H9 (cell line): Measurements from ENCODE around the gene PKNOX2. TPM values are rescaled to one million over a fixed set of nuclear protein-coding genes. Genes with fewer than 3 reads are reported as not detected.

Experiments
- DNase-seq: peaks from one replicate; pipeline ENCODE4 v3.0.0-alpha.2; 2017
- H2AFZ ChIP-seq: one replicate; pipeline ENCODE4 v1.6.1; 2013; ENCODE audit warnings: mild to moderate bottlenecking, low read length, control low read depth, moderate library complexity
- H2AK5ac ChIP-seq: 2 replicates; pipeline ENCODE4 v1.6.1; 2013; ENCODE audit warnings: low read length, control low read depth, mixed read lengths; ENCODE audit not compliant: insufficient read length
- H2BK120ac ChIP-seq: one replicate; pipeline ENCODE4 v1.6.1; 2013; ENCODE audit warnings: low read depth, mild to moderate bottlenecking, low read length, control low read depth, inconsistent platforms; ENCODE audit not compliant: poor library complexity, severe bottlenecking
- H2BK12ac ChIP-seq: 2 replicates; pipeline ENCODE4 v1.6.1; 2013; ENCODE audit warnings: low read length, control low read depth, mixed read lengths, low read depth; ENCODE audit not compliant: insufficient read length
- H2BK15ac ChIP-seq: 2 replicates; pipeline ENCODE4 v1.6.1; 2013; ENCODE audit warnings: low read depth, low read length, control low read depth
- H2BK20ac ChIP-seq: one replicate; pipeline ENCODE4 v1.6.1; 2013; ENCODE audit warnings: low read depth, mild to moderate bottlenecking, low read length, control low read depth, inconsistent platforms; ENCODE audit not compliant: poor library complexity, severe bottlenecking
- H2BK5ac ChIP-seq: 2 replicates; pipeline ENCODE4 v1.6.1; 2013; ENCODE audit warnings: low read length, control low read depth, mixed read lengths; ENCODE audit not compliant: insufficient read length
- H3K14ac ChIP-seq: 2 replicates; pipeline ENCODE4 v1.6.1; 2013; ENCODE audit warnings: low read length, control low read depth; ENCODE audit not compliant: insufficient read depth
- H3K18ac ChIP-seq: 2 replicates; pipeline ENCODE4 v1.6.1; 2013; ENCODE audit warnings: low read depth, mild to moderate bottlenecking, mixed read lengths, low read length, control low read depth; ENCODE audit not compliant: insufficient read length
- H3K23ac ChIP-seq: 2 replicates; pipeline ENCODE4 v1.6.1; 2013; ENCODE audit warnings: low read length, control low read depth, mixed read lengths, low read depth; ENCODE audit not compliant: insufficient read length
- H3K23me2 ChIP-seq: 2 replicates; pipeline ENCODE4 v1.6.1; 2013; ENCODE audit warnings: low read depth, mild to moderate bottlenecking, mixed read lengths, low read length, control low read depth; ENCODE audit not compliant: insufficient read length, poor library complexity, severe bottlenecking
- H3K27ac ChIP-seq: 2 replicates; pipeline ENCODE4 v1.5.1; 2013; ENCODE audit warnings: low read length, control low read depth, mixed read lengths, low read depth; ENCODE audit not compliant: insufficient read length
- H3K27me3 ChIP-seq: 2 replicates; pipeline ENCODE4 v1.6.1; 2013; ENCODE audit warnings: low read length, control low read depth, inconsistent platforms; ENCODE audit not compliant: insufficient read depth
- H3K4ac ChIP-seq: 2 replicates; pipeline ENCODE4 v1.6.1; 2013; ENCODE audit warnings: low read depth, mild to moderate bottlenecking, control low read depth, inconsistent platforms, low read length, moderate library complexity
- H3K4me1 ChIP-seq: 2 replicates; pipeline ENCODE4 v1.6.1; 2013; ENCODE audit warnings: low read length, control low read depth, inconsistent platforms; ENCODE audit not compliant: insufficient read depth
- H3K4me2 ChIP-seq: 2 replicates; pipeline ENCODE4 v1.6.1; 2013; ENCODE audit warnings: low read length, control low read depth, mixed read lengths; ENCODE audit not compliant: insufficient read length, insufficient read depth
- H3K56ac ChIP-seq: 2 replicates; pipeline ENCODE4 v1.6.1; 2013; ENCODE audit warnings: low read depth, mild to moderate bottlenecking, mixed read lengths, low read length, control low read depth; ENCODE audit not compliant: insufficient read length
- H3K79me1 ChIP-seq: 2 replicates; pipeline ENCODE4 v1.6.1; 2013; ENCODE audit warnings: low read depth, mild to moderate bottlenecking, moderate library complexity, low read length, control low read depth, inconsistent platforms; ENCODE audit not compliant: insufficient read depth, poor library complexity, severe bottlenecking
- H3K79me2 ChIP-seq: 2 replicates; pipeline ENCODE4 v1.6.1; 2013; ENCODE audit warnings: low read length, control low read depth, inconsistent platforms; ENCODE audit not compliant: insufficient read depth
- H3K9ac ChIP-seq: 2 replicates; pipeline ENCODE4 v1.6.1; 2013; ENCODE audit warnings: low read length, control low read depth, mixed read lengths; ENCODE audit not compliant: insufficient read length; ENCODE audit errors: extremely low read depth
- H3K9me3 ChIP-seq: one replicate; pipeline ENCODE4 v1.6.1; 2013; ENCODE audit warnings: low read depth, low read length, inconsistent platforms; ENCODE audit not compliant: control insufficient read depth
- H3T11ph ChIP-seq: one replicate; pipeline ENCODE4 v1.6.1; 2013; ENCODE audit warnings: mild to moderate bottlenecking, low read length, control low read depth, inconsistent platforms
- H4K20me1 ChIP-seq: one replicate; pipeline ENCODE4 v1.6.1; 2013; ENCODE audit not compliant: control insufficient read depth, insufficient read length, insufficient read depth
- H4K5ac ChIP-seq: 2 replicates; pipeline ENCODE4 v1.6.1; 2013; ENCODE audit warnings: low read depth, mild to moderate bottlenecking, mixed read lengths, low read length, control low read depth; ENCODE audit not compliant: insufficient read length
- H4K8ac ChIP-seq: replicated peaks from 2 replicates; pipeline ENCODE4 v1.6.1; 2013; ENCODE audit warnings: low read length, control low read depth, mixed read lengths, low read depth; ENCODE audit not compliant: insufficient read length
- H4K91ac ChIP-seq: 2 replicates; pipeline ENCODE4 v1.6.1; 2013; ENCODE audit warnings: low read depth, mild to moderate bottlenecking, moderate library complexity, mixed read lengths, low read length, control low read depth; ENCODE audit not compliant: insufficient read length
- H3K27ac Mint-ChIP-seq, 3 experiments: 2 replicates in 2 of 3; 3 replicates in 1 of 3; pipeline ENCODE4 v1.8.0; 2020 to 2021; ENCODE audit warnings: mixed read lengths in 3 of 3, mild to moderate bottlenecking in 1 of 3, moderate library complexity in 1 of 3
- H3K27me3 Mint-ChIP-seq: 2 replicates; pipeline ENCODE4 v1.8.0; 2021; ENCODE audit warnings: low read depth, mild to moderate bottlenecking, moderate library complexity, mixed read lengths
- H3K36me3 Mint-ChIP-seq, 3 experiments: 2 replicates in 2 of 3; 3 replicates in 1 of 3; pipeline ENCODE4 v1.8.0; 2020 to 2021; ENCODE audit warnings: low read depth in 3 of 3, mixed read lengths in 3 of 3; ENCODE audit not compliant: insufficient read depth in 1 of 3
- H3K4me1 Mint-ChIP-seq, 2 experiments: 2 replicates each; pipeline ENCODE4 v1.8.0; 2020; ENCODE audit warnings: mixed read lengths in 2 of 2
- H3K4me3 Mint-ChIP-seq, 2 experiments: 2 replicates in 1 of 2; 3 replicates in 1 of 2; pipeline ENCODE4 v1.8.0; 2020 to 2021; ENCODE audit warnings: mild to moderate bottlenecking in 2 of 2, mixed read lengths in 2 of 2, moderate library complexity in 1 of 2
- H3K9me3 Mint-ChIP-seq, 2 experiments: 2 replicates in 1 of 2; 3 replicates in 1 of 2; pipeline ENCODE4 v1.8.0; 2020; ENCODE audit warnings: mild to moderate bottlenecking in 2 of 2, mixed read lengths in 2 of 2, moderate library complexity in 1 of 2
- CTCF ChIP-seq: fragments of 200-600 bp; sonication (generic); conservative IDR thresholded peaks from 3 replicates; pipeline ENCODE4 v1.8.0; 2021; ENCODE audit warnings: antibody characterized with exemption, mild to moderate bottlenecking
- WGBS: extraction: QIAGEN DNeasy Blood & Tissue Kit; methylation state at CpG from one replicate; pipeline ENCODE4 v1.1.7; 2013; ENCODE audit warnings: missing lambda C conversion rate, low lambda C conversion rate, mixed read lengths; ENCODE audit not compliant: insufficient read length; ENCODE audit errors: extremely low coverage; 5-methylcytosine and 5-hydroxymethylcytosine counted together
- total RNA-seq: library from RNA; stranded (reverse); gene quantifications from 2 replicates; pipeline ENCODE4 v1.2.1, GENCODE V29; 2021

PKNOX2 gene
- total RNA-seq, 1 experiment from 2014 or later, result 1.3 TPM

DNA sequence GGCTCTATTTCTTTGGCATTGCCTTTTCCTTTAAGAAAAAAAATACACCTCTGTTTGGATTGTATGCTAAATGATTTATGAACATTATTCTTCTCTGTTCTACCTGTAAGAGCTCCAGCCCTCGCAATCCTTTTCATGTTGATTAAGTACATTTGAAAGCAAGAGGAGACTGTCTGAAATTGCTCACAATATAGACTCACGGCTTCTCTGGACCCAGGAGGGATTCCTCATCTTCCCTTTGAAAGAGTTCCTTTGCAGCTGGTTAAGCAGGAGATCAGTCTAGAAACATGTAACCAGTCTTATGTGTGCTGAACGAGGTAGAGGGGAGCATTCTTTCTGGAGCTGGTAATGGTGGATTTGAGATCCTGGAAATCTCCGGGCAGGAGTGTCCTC lies 47.4 kb downstream of the PKNOX2 start:
- no peak overlapping the region for H3K18ac ChIP-seq
- no peaks in the 10 kb centered on the region for H4K20me1 ChIP-seq
- H3K27me3 ChIP-seq, result no peaks in the 10 kb centered on the region
- no peak overlapping the region for H4K91ac ChIP-seq
- H3K4me1 Mint-ChIP-seq, result peaks cover 35 to 60% of the 10 kb centered on the region in 2 experiments
- H2BK12ac ChIP-seq, result no peak overlapping the region
- no peaks in the 10 kb centered on the region for H3K79me1 ChIP-seq
- no peak for TF ChIP-seq CTCF
- no peak overlapping the region for H4K8ac ChIP-seq
- peaks cover 15% of the 10 kb centered on the region; the same call in 1 of the 2 replicates for H3K4me1 ChIP-seq
- H3K4me3 Mint-ChIP-seq, result no peak overlapping the region
- H3T11ph ChIP-seq, result no peak overlapping the region
- no peak overlapping the region for H2BK15ac ChIP-seq
- no peak overlapping the region for H3K9ac ChIP-seq
- H3K9me3 Mint-ChIP-seq, result no peaks in the 10 kb centered on the region
- H3K27ac ChIP-seq, result no peak overlapping the region
- H3K23ac ChIP-seq, result no peak overlapping the region
- H3K79me2 ChIP-seq, result no peaks in the 10 kb centered on the region
- H2BK5ac ChIP-seq, result no peak overlapping the region
- H3K4ac ChIP-seq, result no peak overlapping the region
- no peaks in the 10 kb centered on the region for H3K36me3 Mint-ChIP-seq
- WGBS, result no CpG with 5 or more reads among the region's 4 CpGs
- no peak overlapping the region for H3K14ac ChIP-seq
- no peaks in the 10 kb centered on the region for H3K23me2 ChIP-seq
- no peak overlapping the region for H2BK20ac ChIP-seq
- no peak overlapping the region; a peak in 1 of 7 replicates for H3K27ac Mint-ChIP-seq
- DNase-seq, result no peak
- H3K56ac ChIP-seq, result no peak overlapping the region
- H3K27me3 Mint-ChIP-seq, result peaks cover 6% of the 10 kb centered on the region; the same call in 1 of the 2 replicates
- H2BK120ac ChIP-seq, result no peak overlapping the region
- H3K9me3 ChIP-seq, result no peaks in the 10 kb centered on the region
- no peak overlapping the region for H3K4me2 ChIP-seq
- no peak overlapping the region for H4K5ac ChIP-seq
- H2AFZ ChIP-seq, result no peak overlapping the region
- no peak overlapping the region for H2AK5ac ChIP-seq
